Renal pelvis (tissue), 4 donors: Measurements from ENCODE around the gene PLB1. TPM values are rescaled to one million over a fixed set of nuclear protein-coding genes. Genes with fewer than 3 reads are reported as not detected.

ENCODE experiments used
- DNase-seq: peaks from one replicate; pipeline ENCODE4 v3.0.0-alpha.2; 2013
- polyA plus RNA-seq, 3 donors: library from polyadenylated mRNA; unstranded; fragments of 120-200 nt; gene quantifications; one replicate each; pipeline ENCODE4 v1.2.1, GENCODE V29; 2013; ENCODE audit not compliant: insufficient read length in 3 of 3

Gene PLB1
- polyA plus RNA-seq, 3 donors = 1.1 to 1.6 (median 1.3) TPM

GRCh38 chr2:28497206-28497605, 1.3 kb downstream of the PLB1 start:
- no peak for DNase-seq

GRCh38 chr2:28499282-28499681, 3.4 kb downstream of the PLB1 start:
- no peak for DNase-seq

- DNase-seq = no peak
These were observed 9.5 kb downstream of the PLB1 start for GRCh38 chr2:28505361-28505760.

- no peak for DNase-seq
These were observed 10.5 kb downstream of the PLB1 start for GRCh38 chr2:28506112-28506910.

GRCh38 chr2:28507796-28508764, 12.2 kb downstream of the PLB1 start:
- peak; percentile 48 for DNase-seq

- DNase-seq = no peak
These were observed 13.5 kb downstream of the PLB1 start for GRCh38 chr2:28509361-28509760.

GRCh38 chr2:28510184-28510583, 14.3 kb downstream of the PLB1 start:
- DNase-seq = no peak

- DNase-seq = no peak
These were observed 16.2 kb downstream of the PLB1 start for GRCh38 chr2:28511871-28512606.

- DNase-seq = no peak
These were observed 16.7 kb downstream of the PLB1 start for GRCh38 chr2:28512607-28512965.

GRCh38 chr2:28513097-28513496, 17.2 kb downstream of the PLB1 start:
- DNase-seq = no peak

- no peak for DNase-seq
These were observed 19.4 kb downstream of the PLB1 start for GRCh38 chr2:28515176-28515751.

GRCh38 chr2:28516430-28516829, 20.6 kb downstream of the PLB1 start:
- no peak for DNase-seq

GRCh38 chr2:28516950-28517349, 21.1 kb downstream of the PLB1 start:
- DNase-seq = no peak

- DNase-seq = peak; percentile 54
These were observed 25.8 kb downstream of the PLB1 start for GRCh38 chr2:28521663-28522062.

GRCh38 chr2:28522481-28522880, 26.6 kb downstream of the PLB1 start:
- no peak for DNase-seq

GRCh38 chr2:28523902-28524301, 28.0 kb downstream of the PLB1 start:
- no peak for DNase-seq

GRCh38 chr2:28525481-28525880, 29.6 kb downstream of the PLB1 start:
- DNase-seq = no peak

- DNase-seq = no peak
These were observed 30.8 kb downstream of the PLB1 start for GRCh38 chr2:28526527-28527132.

- DNase-seq = no peak
These were observed 31.3 kb downstream of the PLB1 start for GRCh38 chr2:28527196-28527595.

GRCh38 chr2:28528206-28528605, 32.3 kb downstream of the PLB1 start:
- DNase-seq = no peak

GRCh38 chr2:28530782-28531181, 34.9 kb downstream of the PLB1 start:
- no peak for DNase-seq
